Gastrocnemius medialis (tissue), 4 donors: ENCODE measurements around the gene BLVRA. TPM values are rescaled to one million over a fixed set of nuclear protein-coding genes. Genes with fewer than 3 reads are reported as not detected.
A peak's percentile ranks its signal among the peaks of the same experiment; 100 is the strongest.
"Not testable (repeated sequence)": the region's sequence is repeated elsewhere in the genome, so short reads cannot be mapped to it uniquely, and the experiment has no call there.

Experiments used
- ATAC-seq, 2 donors: fragments of 150-250 bp; one replicate each; pipeline ENCODE4 v1.9.1; 2016
- DNase-seq, 2 donors: peaks; one replicate each; pipeline ENCODE4 v3.0.0-alpha.2; 2019
- H3K27ac ChIP-seq, 4 donors: fragments of 200-600 bp; sonication (generic); 1 replicate in 1 of 4; 2 replicates in 3 of 4; pipeline ENCODE4 v1.5.1; 2016 to 2018; ENCODE audit warnings: mild to moderate bottlenecking in 2 of 4, moderate library complexity in 1 of 4
- H3K27me3 ChIP-seq, 3 donors: fragments of 200-600 bp; sonication (generic) in 2 of 3; 1 replicate in 1 of 3; 2 replicates in 2 of 3; pipeline versions ENCODE4 v1.5.1 to v1.6.0; 2016 to 2019; ENCODE audit warnings: mild to moderate bottlenecking in 1 of 3, moderate library complexity in 1 of 3
- H3K36me3 ChIP-seq, 2 donors: fragments of 200-600 bp; sonication (generic) in 1 of 2; one replicate each; pipeline ENCODE4 v1.5.1; 2017 to 2018
- H3K4me1 ChIP-seq, 2 donors: fragments of 200-600 bp; sonication (generic) in 1 of 2; one replicate each; pipeline ENCODE4 v1.5.1; 2016 to 2017; ENCODE audit warnings: mild to moderate bottlenecking in 2 of 2
- H3K4me3 ChIP-seq, 4 donors: fragments of 200-600 bp; sonication (generic) in 3 of 4; 1 replicate in 1 of 4; 2 replicates in 3 of 4; pipeline ENCODE4 v1.5.1; 2016 to 2019; ENCODE audit warnings: mild to moderate bottlenecking in 2 of 4
- H3K9me3 ChIP-seq, 3 donors: fragments of 200-600 bp; sonication (generic) in 2 of 3; 1 replicate in 1 of 3; 2 replicates in 2 of 3; pipeline ENCODE4 v1.5.1; 2016 to 2019
- CTCF ChIP-seq, 5 experiments: fragments of 450-650 bp in 3 of 5; fragments of 200-600 bp in 2 of 5; sonication (generic) in 2 of 5; IDR thresholded peaks in 4 of 5; conservative IDR thresholded peaks in 1 of 5; 1 replicate in 4 of 5; 2 replicates in 1 of 5; pipeline ENCODE4 v1.5.1; 2016 to 2019; ENCODE audit warnings: antibody characterized with exemption in 5 of 5, mild to moderate bottlenecking in 3 of 5, moderate library complexity in 3 of 5
- POLR2A ChIP-seq, 2 donors: fragments of 450-650 bp; IDR thresholded peaks; one replicate each; pipeline ENCODE4 v1.6.1; 2017; ENCODE audit warnings: antibody characterized with exemption in 2 of 2, mild to moderate bottlenecking in 2 of 2, moderate library complexity in 2 of 2
- in situ Hi-C, 4 donors: fragments of 200-750 bp; cut with MboI; loops; one replicate each; pipeline versions ENCODE4 v1.15.0 to v1.8.0; 2017; ENCODE audit warnings: low sequenced_read_pairs in 4 of 4
- intact Hi-C: fragments of 100-400 bp; cut with DNase I; formaldehyde crosslinking; loops from one replicate; pipeline ENCODE4 v1.15.1; 2023; ENCODE audit warnings: low total_unique reads
- total RNA-seq, 4 donors: library from RNA; depleted of rRNA; stranded (reverse); fragments of >200 nt; gene quantifications; one replicate each; pipeline versions ENCODE4 v1.1.0 to v1.2.3, GENCODE V29; 2016

The BLVRA gene
- total RNA-seq: 10 to 100 TPM; 26.7 to 45.9 (median 29.3) TPM

- peak; percentile 49 to 54 for DNase-seq
- no peaks in the 10 kb centered on the region for H3K9me3 ChIP-seq
- in situ Hi-C loops (no loop called here), intact Hi-C loops (no loop called here)
- peak; percentile 80 to 81 for ATAC-seq
- H3K27me3 ChIP-seq: no peaks in the 10 kb centered on the region
- TF ChIP-seq POLR2A (IDR thresholded peaks at IDR 0.05) (peak; percentile 11 to 40), CTCF (IDR thresholded peaks at IDR 0.05 in 4 of 5, conservative IDR thresholded peaks at IDR 0.05 in 1 of 5) (no peak)
- H3K4me3 ChIP-seq: peak within 1 kb of the TSS; percentile 76 to 91 (median 82)
- peak within 1 kb of the TSS; percentile 52 to 79 (median 70) for H3K27ac ChIP-seq
- peaks cover 10 to 11% of the 10 kb centered on the region in 2 donors for H3K4me1 ChIP-seq
- H3K36me3 ChIP-seq: no peaks in the 10 kb centered on the region
These were observed at the start of gene BLVRA for GRCh38 chr7:43758029-43758821. Gene BLVRA (plus strand): TSS chr7:43758680. CDS start chr7:43771159, 12,479 bp downstream.

DNA sequence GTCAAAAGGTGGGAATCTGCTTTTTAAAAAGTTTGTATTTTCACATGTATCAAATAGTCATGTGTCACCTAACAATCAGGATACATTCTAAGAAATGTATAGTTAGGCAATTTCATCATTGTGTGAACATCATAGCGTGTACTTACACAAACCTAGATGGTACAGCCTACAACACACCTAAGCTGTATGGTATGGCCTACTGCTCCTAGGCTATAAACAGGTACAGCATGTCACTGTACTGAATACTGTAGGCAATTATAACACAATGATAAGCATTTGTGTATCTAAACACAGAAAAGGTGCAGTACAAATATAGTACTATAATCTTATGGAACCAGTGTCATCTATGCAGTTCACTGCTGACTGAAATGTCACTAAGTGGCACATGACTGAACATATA, 47.0 kb upstream of the BLVRA start:
- Histone ChIP-seq H3K4me1 (peaks cover 10 to 11% of the 10 kb centered on the region in 2 donors), H3K9me3 (no peaks in the 10 kb centered on the region), H3K36me3 (no peaks in the 10 kb centered on the region), H3K4me3 (no peak overlapping the region), H3K27ac (no peak overlapping the region), H3K27me3 (no peaks in the 10 kb centered on the region)
- ATAC-seq (no peak), DNase-seq (no peak)
- intact Hi-C loops (no loop called here), in situ Hi-C loops (loop anchor here in 3 of 4 donors (5.0 to 25.0 kb wide), 3 partner anchors 126 to 774 kb away; partner anchors contain the start of genes MRPL32 (in 2 of the 3), PSMA2 (in 2 of the 3) and STK17A (in 1 of the 3))
- TF ChIP-seq CTCF (IDR thresholded peaks at IDR 0.05 in 4 of 5, conservative IDR thresholded peaks at IDR 0.05 in 1 of 5) (no peak), POLR2A (IDR thresholded peaks at IDR 0.05) (no peak)

DNA sequence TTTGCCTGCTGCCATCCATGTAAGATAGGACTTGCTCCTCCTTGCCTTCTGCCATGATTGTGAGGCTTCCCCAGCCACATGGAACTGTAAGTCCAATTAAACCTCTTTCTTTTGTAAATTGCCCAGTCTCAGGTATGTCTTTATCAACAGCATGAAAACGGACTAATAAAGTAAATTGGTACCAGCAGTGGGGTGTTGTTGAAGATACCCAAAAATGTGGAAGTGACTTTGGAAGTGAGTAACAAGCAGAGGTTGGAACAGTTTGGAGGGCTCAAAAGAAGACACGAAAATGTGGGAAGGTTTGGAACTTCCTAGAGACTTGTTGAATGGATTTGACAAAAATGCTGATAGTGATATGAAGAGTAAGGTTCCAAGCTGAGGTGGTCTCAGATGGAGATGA, 42.5 kb upstream of the BLVRA start:
- intact Hi-C loops, DNase-seq, ATAC-seq, H3K27me3 ChIP-seq, H3K9me3 ChIP-seq, H3K4me3 ChIP-seq, H3K27ac ChIP-seq, H3K36me3 ChIP-seq: not testable (repeated sequence)
- in situ Hi-C loops: loop anchor here in 3 of 4 donors (25.0 kb wide), 2 partner anchors 121 to 779 kb away; partner anchors contain the start of genes MRPL32 (in 2 of the 3) and PSMA2 (in 2 of the 3)
- H3K4me1 ChIP-seq: peaks cover 3 to 10% of the 10 kb centered on the region in 2 donors

DNA sequence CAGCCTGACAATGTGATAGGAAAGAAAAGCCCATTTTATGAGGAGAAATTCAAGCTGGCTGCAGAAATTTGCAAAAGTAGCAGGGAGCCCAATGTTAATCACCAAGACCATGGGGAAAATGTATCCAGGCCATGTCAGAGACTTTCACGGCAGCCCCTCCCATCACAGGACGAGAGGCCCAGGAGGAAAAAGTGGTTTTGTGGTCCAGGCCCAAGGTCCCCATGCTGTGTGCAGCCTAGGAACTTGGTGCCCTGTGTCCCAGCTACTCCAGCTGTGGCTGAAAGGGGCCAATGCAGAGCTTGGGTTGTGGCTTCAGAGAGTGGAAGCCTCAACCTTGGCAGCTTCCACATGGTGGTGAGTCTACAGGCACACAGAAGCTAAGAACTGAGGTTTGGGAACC, 41.9 kb upstream of the BLVRA start:
- ATAC-seq (no peak), DNase-seq (no peak)
- intact Hi-C loops: no loop called here
- H3K27me3 ChIP-seq: no peaks in the 10 kb centered on the region
- TF ChIP-seq CTCF (IDR thresholded peaks at IDR 0.05 in 4 of 5, conservative IDR thresholded peaks at IDR 0.05 in 1 of 5) (no peak), POLR2A (IDR thresholded peaks at IDR 0.05) (no peak)
- H3K4me1 ChIP-seq: peaks cover 7 to 13% of the 10 kb centered on the region in 2 donors
- in situ Hi-C loops: loop anchor here in 3 of 4 donors (25.0 kb wide), 2 partner anchors 121 to 779 kb away; partner anchors contain the start of genes MRPL32 (in 2 of the 3) and PSMA2 (in 2 of the 3)
- no peak overlapping the region for H3K4me3 ChIP-seq
- H3K27ac ChIP-seq: no peak overlapping the region
- H3K36me3 ChIP-seq: no peaks in the 10 kb centered on the region
- H3K9me3 ChIP-seq: no peaks in the 10 kb centered on the region

GRCh38 chr7:43721193-43721806, 37.2 kb upstream of the BLVRA start:
- H3K36me3 ChIP-seq: no peaks in the 10 kb centered on the region
- ATAC-seq: peak in 1 of 2 donors; percentile 46
- peak overlapping the region in 2 of 4 donors; percentile 14 to 59 for H3K27ac ChIP-seq
- DNase-seq: no peak
- in situ Hi-C loops (loop anchor here in 3 of 4 donors (25.0 kb wide), 2 partner anchors 116 to 784 kb away; partner anchors contain the start of genes MRPL32 (in 2 of the 3) and PSMA2 (in 2 of the 3)), intact Hi-C loops (loop anchor here (1.0 to 10.0 kb wide), 3 partner anchors 116 to 786 kb away; partner anchors contain the start of genes MRPL32 and PSMA2)
- peak; percentile 49 to 85 (median 73) for TF ChIP-seq CTCF (IDR thresholded peaks at IDR 0.05 in 4 of 5, conservative IDR thresholded peaks at IDR 0.05 in 1 of 5)
- no peak for TF ChIP-seq POLR2A (IDR thresholded peaks at IDR 0.05)
- H3K4me3 ChIP-seq: no peak overlapping the region
- no peaks in the 10 kb centered on the region for H3K9me3 ChIP-seq
- no peaks in the 10 kb centered on the region for H3K27me3 ChIP-seq
- peaks cover 36 to 44% of the 10 kb centered on the region in 2 donors for H3K4me1 ChIP-seq
